ENCODE results near the gene EIF4E3. TPM values are rescaled to one million over a fixed set of nuclear protein-coding genes. Genes with fewer than 3 reads are reported as not detected.

EIF4E3 gene
- polyA plus RNA-seq, 1 donor from 2014 or later, result 11.4 TPM

DNA sequence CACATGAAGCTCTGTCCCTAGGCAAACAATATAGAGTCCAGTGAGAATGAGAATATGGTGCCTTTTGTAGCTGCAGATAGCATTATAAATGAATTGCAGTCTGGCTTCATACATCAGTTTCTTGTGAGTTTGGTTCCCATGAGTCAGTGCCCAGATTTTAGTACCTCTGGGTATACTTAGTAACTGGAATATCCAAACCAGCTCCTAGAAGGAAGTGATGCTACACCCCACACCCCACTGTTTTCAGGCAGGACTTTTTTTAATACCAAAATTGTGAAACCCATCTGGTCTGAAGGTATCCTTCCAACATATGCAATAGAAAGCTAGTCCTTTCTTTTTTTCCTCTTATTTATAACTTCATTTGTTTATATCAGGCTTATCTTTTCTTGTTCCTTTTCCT, 99.5 kb downstream of the EIF4E3 start:
- no peaks in the 10 kb centered on the region for H3K9me3 ChIP-seq (ENCODE audit: low read length)
- no peaks in the 10 kb centered on the region for H3K36me3 ChIP-seq (ENCODE audit: insufficient read depth, low read length)
- no peaks in the 10 kb centered on the region for H3K9me2 ChIP-seq (ENCODE audit: insufficient read depth, low read length)
- no peaks in the 10 kb centered on the region for H3K79me2 ChIP-seq (replicated peaks; ENCODE audit: insufficient read depth, low read length)
- H3K4me3 ChIP-seq (ENCODE audit: low read length), result no peak overlapping the region
- H2AFZ ChIP-seq (ENCODE audit: low read depth, low read length), result no peak overlapping the region
- H3K27me3 ChIP-seq (ENCODE audit: insufficient read depth, low read depth, low read length), result no peaks in the 10 kb centered on the region
- H3K9ac ChIP-seq (ENCODE audit: low read length), result no peak overlapping the region
- H3K27ac ChIP-seq (ENCODE audit: low read length), result no peak overlapping the region
- no peak overlapping the region for H3K4me2 ChIP-seq (ENCODE audit: low read length)
- H3F3A ChIP-seq (ENCODE audit: insufficient read depth, low read length, poor library complexity, severe bottlenecking), result no peaks in the 10 kb centered on the region
- H4K20me1 ChIP-seq (ENCODE audit: insufficient read depth), result no peaks in the 10 kb centered on the region
- TF ChIP-seq EP300 (conservative IDR thresholded peaks at IDR 0.05; ENCODE audit: poor library complexity, severe bottlenecking), result no peak
- TF ChIP-seq RAD21 (conservative IDR thresholded peaks at IDR 0.05), result no peak
- no peak for TF ChIP-seq TAF1 (IDR thresholded peaks at IDR 0.05; ENCODE audit: low read depth)
- TF ChIP-seq, protein P1, sequence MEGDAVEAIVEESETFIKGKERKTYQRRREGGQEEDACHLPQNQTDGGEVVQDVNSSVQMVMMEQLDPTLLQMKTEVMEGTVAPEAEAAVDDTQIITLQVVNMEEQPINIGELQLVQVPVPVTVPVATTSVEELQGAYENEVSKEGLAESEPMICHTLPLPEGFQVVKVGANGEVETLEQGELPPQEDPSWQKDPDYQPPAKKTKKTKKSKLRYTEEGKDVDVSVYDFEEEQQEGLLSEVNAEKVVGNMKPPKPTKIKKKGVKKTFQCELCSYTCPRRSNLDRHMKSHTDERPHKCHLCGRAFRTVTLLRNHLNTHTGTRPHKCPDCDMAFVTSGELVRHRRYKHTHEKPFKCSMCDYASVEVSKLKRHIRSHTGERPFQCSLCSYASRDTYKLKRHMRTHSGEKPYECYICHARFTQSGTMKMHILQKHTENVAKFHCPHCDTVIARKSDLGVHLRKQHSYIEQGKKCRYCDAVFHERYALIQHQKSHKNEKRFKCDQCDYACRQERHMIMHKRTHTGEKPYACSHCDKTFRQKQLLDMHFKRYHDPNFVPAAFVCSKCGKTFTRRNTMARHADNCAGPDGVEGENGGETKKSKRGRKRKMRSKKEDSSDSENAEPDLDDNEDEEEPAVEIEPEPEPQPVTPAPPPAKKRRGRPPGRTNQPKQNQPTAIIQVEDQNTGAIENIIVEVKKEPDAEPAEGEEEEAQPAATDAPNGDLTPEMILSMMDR (IDR thresholded peaks at IDR 0.05; ENCODE audit: poor library complexity, severe bottlenecking), result no peak
- no peak for TF ChIP-seq SMC3 (conservative IDR thresholded peaks at IDR 0.05; ENCODE audit: poor library complexity)
- TF ChIP-seq MXI1 (conservative IDR thresholded peaks at IDR 0.05; ENCODE audit: poor library complexity, severe bottlenecking), result no peak
- TF ChIP-seq POLR2AphosphoS5 (IDR thresholded peaks at IDR 0.05), result no peak
- no peak for TF ChIP-seq REST (IDR thresholded peaks at IDR 0.05; ENCODE audit: borderline replicate concordance)
- TF ChIP-seq EZH2 (IDR thresholded peaks at IDR 0.05; ENCODE audit: borderline replicate concordance, insufficient read depth, low read length, poor library complexity, severe bottlenecking), result no peak

Other genes with a start within 250 kb of the EIF4E3 start
- 5.6 and 6.1 TPM in 2 replicates for gene FOXP1, start 141.7 kb downstream of the EIF4E3 start, polyA plus RNA-seq
- gene GPR27, start 28.5 kb upstream of the EIF4E3 start, polyA plus RNA-seq, result 67.8 and 69.4 TPM in 2 replicates
- 0.18 and 0.30 TPM in 2 replicates for gene PROK2, start 59.7 kb upstream of the EIF4E3 start, polyA plus RNA-seq

Data from neural cell (in vitro differentiated cells).